Caco-2 (cell line): ENCODE measurements around the gene ATP6V1G2. TPM values are rescaled to one million over a fixed set of nuclear protein-coding genes. Genes with fewer than 3 reads are reported as not detected.

Source experiments
- BruUV-seq: library from RNA; stranded (reverse); fragments of 400-500 nt; replicated peaks from 2 replicates; lab custom pipeline; 2021; lab: Mats Ljungman, UMichigan
- CTCF ChIA-PET: fragments of 300-600 bp; sonication (Branson Sonifier 250); formaldehyde crosslinking; loops from one replicate; lab custom pipeline; 2022; ENCODE audit warnings: antibody characterized with exemption; lab: Charles Lee
- POLR2A ChIA-PET: fragments of 300-600 bp; sonication (Branson Sonifier 250); formaldehyde crosslinking; loops from one replicate; lab custom pipeline; 2022; ENCODE audit warnings: antibody characterized with exemption; lab: Charles Lee
- DNase-seq, 2 experiments: peaks; one replicate each; pipeline versions ENCODE4 v3.0.0 to v3.0.0-alpha.2; 2020 to 2022
- H3K27me3 ChIP-seq: replicated peaks from 2 replicates; pipeline ENCODE4 v1.6.0; 2011; ENCODE audit warnings: low read length; ENCODE audit not compliant: control insufficient read depth, insufficient read depth
- H3K36me3 ChIP-seq: 2 replicates; pipeline ENCODE4 v1.5.1; 2011; ENCODE audit warnings: low read length; ENCODE audit not compliant: control insufficient read depth, insufficient read depth
- H3K4me1 ChIP-seq: fragments of 250-450 bp; sonication (Bioruptor Pico); 2 replicates; pipeline ENCODE4 v1.5.1; 2020; ENCODE audit warnings: mild to moderate bottlenecking
- H3K4me3 ChIP-seq: 2 replicates; pipeline ENCODE4 v1.5.1; 2011; ENCODE audit warnings: low read depth, mild to moderate bottlenecking, control low read depth, low read length
- H3K9me3 ChIP-seq: fragments of 250-450 bp; sonication (Bioruptor Pico); 2 replicates; pipeline ENCODE4 v1.5.1; 2020; ENCODE audit warnings: mild to moderate bottlenecking, moderate library complexity
- H3K27ac Mint-ChIP-seq: one replicate; pipeline ENCODE4 v1.8.0; 2022; ENCODE audit warnings: mixed read lengths; ENCODE audit not compliant: unreplicated experiment
- H3K27me3 Mint-ChIP-seq: one replicate; pipeline ENCODE4 v1.8.0; 2022; ENCODE audit warnings: mixed read lengths; ENCODE audit not compliant: insufficient read depth, unreplicated experiment
- H3K36me3 Mint-ChIP-seq: one replicate; pipeline ENCODE4 v1.8.0; 2022; ENCODE audit warnings: mild to moderate bottlenecking, mixed read lengths; ENCODE audit not compliant: insufficient read depth, unreplicated experiment
- H3K4me1 Mint-ChIP-seq: one replicate; pipeline ENCODE4 v1.8.0; 2022; ENCODE audit warnings: low read depth, mixed read lengths; ENCODE audit not compliant: unreplicated experiment
- H3K4me3 Mint-ChIP-seq: one replicate; pipeline ENCODE4 v1.8.0; 2022; ENCODE audit warnings: mild to moderate bottlenecking, moderate library complexity, mixed read lengths; ENCODE audit not compliant: unreplicated experiment
- H3K9me3 Mint-ChIP-seq: one replicate; pipeline ENCODE4 v1.8.0; 2022; ENCODE audit warnings: mixed read lengths; ENCODE audit not compliant: unreplicated experiment
- intact Hi-C: fragments of 100-400 bp; cut with micrococcal nuclease; formaldehyde crosslinking; loops from one replicate; pipeline ENCODE4 v1.10.0; 2022; ENCODE audit not compliant: unreplicated experiment
- total RNA-seq: library from RNA; stranded (reverse); gene quantifications from 2 replicates; pipeline ENCODE4 v1.2.3, GENCODE V29; 2022
- TF ChIP-seq, protein P1 (sequence below), 2 experiments: fragments of 200-600 bp in 1 of 2; IDR thresholded peaks; 1 replicate in 1 of 2; 2 replicates in 1 of 2; pipeline versions ENCODE4 v1.5.1 to v1.8.0; 2011 to 2022; ENCODE audit warnings: antibody characterized with exemption in 1 of 2, control low read depth in 1 of 2, inconsistent platforms in 1 of 2, low read depth in 1 of 2, low read length in 1 of 2, mild to moderate bottlenecking in 1 of 2, moderate library complexity in 1 of 2; ENCODE audit not compliant: insufficient read depth in 1 of 2, severe bottlenecking in 1 of 2, unreplicated experiment in 1 of 2

Gene ATP6V1G2
- total RNA-seq, 1 experiment from 2014 or later, result 0.43 TPM

- H3K9me3 Mint-ChIP-seq, result no peaks in the 10 kb centered on the region
- CTCF ChIA-PET, result interaction anchor here (1.0 to 7.2 kb wide), 2 partner anchors 11 to 34 kb away, joined by 3 to 80 read pairs; partner anchors contain the start of gene PRRC2A
- POLR2A ChIA-PET, result no interaction called here
- intact Hi-C loops, result no loop called here
- DNase-seq, result no peak
- BruUV-seq, result no TSS peak
- H3K9me3 ChIP-seq, result no peaks in the 10 kb centered on the region
- H3K27me3 ChIP-seq, result no peaks in the 10 kb centered on the region
- H3K4me1 Mint-ChIP-seq, result peaks cover 5% of the 10 kb centered on the region
- TF ChIP-seq, protein P1, sequence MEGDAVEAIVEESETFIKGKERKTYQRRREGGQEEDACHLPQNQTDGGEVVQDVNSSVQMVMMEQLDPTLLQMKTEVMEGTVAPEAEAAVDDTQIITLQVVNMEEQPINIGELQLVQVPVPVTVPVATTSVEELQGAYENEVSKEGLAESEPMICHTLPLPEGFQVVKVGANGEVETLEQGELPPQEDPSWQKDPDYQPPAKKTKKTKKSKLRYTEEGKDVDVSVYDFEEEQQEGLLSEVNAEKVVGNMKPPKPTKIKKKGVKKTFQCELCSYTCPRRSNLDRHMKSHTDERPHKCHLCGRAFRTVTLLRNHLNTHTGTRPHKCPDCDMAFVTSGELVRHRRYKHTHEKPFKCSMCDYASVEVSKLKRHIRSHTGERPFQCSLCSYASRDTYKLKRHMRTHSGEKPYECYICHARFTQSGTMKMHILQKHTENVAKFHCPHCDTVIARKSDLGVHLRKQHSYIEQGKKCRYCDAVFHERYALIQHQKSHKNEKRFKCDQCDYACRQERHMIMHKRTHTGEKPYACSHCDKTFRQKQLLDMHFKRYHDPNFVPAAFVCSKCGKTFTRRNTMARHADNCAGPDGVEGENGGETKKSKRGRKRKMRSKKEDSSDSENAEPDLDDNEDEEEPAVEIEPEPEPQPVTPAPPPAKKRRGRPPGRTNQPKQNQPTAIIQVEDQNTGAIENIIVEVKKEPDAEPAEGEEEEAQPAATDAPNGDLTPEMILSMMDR (IDR thresholded peaks at IDR 0.05; ENCODE audit: insufficient read depth in 1 of 2, low read depth in 1 of 2, low read length in 1 of 2, severe bottlenecking in 1 of 2, unreplicated experiment in 1 of 2), result no peak
- no peak overlapping the region for H3K4me3 ChIP-seq
- H3K27ac Mint-ChIP-seq, result no peak overlapping the region
- no peaks in the 10 kb centered on the region for H3K4me1 ChIP-seq
- H3K4me3 Mint-ChIP-seq, result no peak overlapping the region
- no peaks in the 10 kb centered on the region for H3K27me3 Mint-ChIP-seq
- no peaks in the 10 kb centered on the region for H3K36me3 Mint-ChIP-seq
- no peaks in the 10 kb centered on the region for H3K36me3 ChIP-seq
These were observed 40.3 kb upstream of the ATP6V1G2 start for GRCh38 chr6:31586599-31587281.

GRCh38 chr6:31586008-31586407 is 39.6 kb upstream of the ATP6V1G2 start, which contains the start of gene LST1:
Gene LST1, plus strand, starts transcription at chr6:31586277. Its CDS starts 1,023 bp downstream, at chr6:31587300.
- Mint-ChIP-seq H3K4me1 (peaks cover 10% of the 10 kb centered on the region), H3K9me3 (no peaks in the 10 kb centered on the region), H3K27me3 (no peaks in the 10 kb centered on the region), H3K27ac (no peak within 1 kb of the TSS), H3K4me3 (no peak within 1 kb of the TSS), H3K36me3 (peaks cover 3% of the 10 kb centered on the region)
- Histone ChIP-seq H3K36me3 (no peaks in the 10 kb centered on the region), H3K27me3 (no peaks in the 10 kb centered on the region), H3K4me3 (no peak within 1 kb of the TSS), H3K4me1 (no peaks in the 10 kb centered on the region), H3K9me3 (no peaks in the 10 kb centered on the region)
- no TSS peak for BruUV-seq
- intact Hi-C loops, result no loop called here
- POLR2A ChIA-PET, result no interaction called here
- CTCF ChIA-PET, result interaction anchor here (1.0 to 7.2 kb wide), 2 partner anchors 11 to 35 kb away, joined by 3 to 80 read pairs; partner anchors contain the start of gene PRRC2A
- DNase-seq, result no peak
- TF ChIP-seq, protein P1 (IDR thresholded peaks at IDR 0.05; ENCODE audit: insufficient read depth in 1 of 2, low read depth in 1 of 2, low read length in 1 of 2, severe bottlenecking in 1 of 2, unreplicated experiment in 1 of 2), result no peak

GRCh38 chr6:31585491-31585890 is 39.1 kb upstream of the ATP6V1G2 start:
- peaks cover 5% of the 10 kb centered on the region for H3K36me3 Mint-ChIP-seq
- no peak overlapping the region for H3K27ac Mint-ChIP-seq
- H3K4me1 ChIP-seq, result peaks cover 2% of the 10 kb centered on the region; the same call in 1 of the 2 replicates
- ChIA-PET POLR2A (no interaction called here), CTCF (interaction anchor here (0.8 to 7.2 kb wide), 3 partner anchors 12 to 35 kb away, joined by 3 to 80 read pairs (median 5); partner anchors contain the start of gene PRRC2A)
- no TSS peak for BruUV-seq
- H3K36me3 ChIP-seq, result no peaks in the 10 kb centered on the region
- H3K9me3 ChIP-seq, result no peaks in the 10 kb centered on the region
- no peaks in the 10 kb centered on the region for H3K27me3 Mint-ChIP-seq
- no peak overlapping the region for H3K4me3 ChIP-seq
- no peaks in the 10 kb centered on the region for H3K9me3 Mint-ChIP-seq
- DNase-seq, result no peak
- H3K4me1 Mint-ChIP-seq, result peaks cover 16% of the 10 kb centered on the region
- intact Hi-C loops, result loop anchor here (2.0 kb wide), 1 partner anchor 39 kb away; the partner anchor contains the start of genes ATP6V1G2 and NFKBIL1
- no peaks in the 10 kb centered on the region for H3K27me3 ChIP-seq
- TF ChIP-seq, protein P1 (IDR thresholded peaks at IDR 0.05; ENCODE audit: insufficient read depth in 1 of 2, low read depth in 1 of 2, low read length in 1 of 2, severe bottlenecking in 1 of 2, unreplicated experiment in 1 of 2), result peak; percentile 23 to 42
- H3K4me3 Mint-ChIP-seq, result no peak overlapping the region
